ENCODE results near the gene ORAI3.
A peak's percentile ranks its signal among the peaks of the same experiment; 100 is the strongest.
"Not testable (repeated sequence)": the region's sequence is repeated elsewhere in the genome, so short reads cannot be mapped to it uniquely, and the experiment has no call there.

The ORAI3 gene

DNA sequence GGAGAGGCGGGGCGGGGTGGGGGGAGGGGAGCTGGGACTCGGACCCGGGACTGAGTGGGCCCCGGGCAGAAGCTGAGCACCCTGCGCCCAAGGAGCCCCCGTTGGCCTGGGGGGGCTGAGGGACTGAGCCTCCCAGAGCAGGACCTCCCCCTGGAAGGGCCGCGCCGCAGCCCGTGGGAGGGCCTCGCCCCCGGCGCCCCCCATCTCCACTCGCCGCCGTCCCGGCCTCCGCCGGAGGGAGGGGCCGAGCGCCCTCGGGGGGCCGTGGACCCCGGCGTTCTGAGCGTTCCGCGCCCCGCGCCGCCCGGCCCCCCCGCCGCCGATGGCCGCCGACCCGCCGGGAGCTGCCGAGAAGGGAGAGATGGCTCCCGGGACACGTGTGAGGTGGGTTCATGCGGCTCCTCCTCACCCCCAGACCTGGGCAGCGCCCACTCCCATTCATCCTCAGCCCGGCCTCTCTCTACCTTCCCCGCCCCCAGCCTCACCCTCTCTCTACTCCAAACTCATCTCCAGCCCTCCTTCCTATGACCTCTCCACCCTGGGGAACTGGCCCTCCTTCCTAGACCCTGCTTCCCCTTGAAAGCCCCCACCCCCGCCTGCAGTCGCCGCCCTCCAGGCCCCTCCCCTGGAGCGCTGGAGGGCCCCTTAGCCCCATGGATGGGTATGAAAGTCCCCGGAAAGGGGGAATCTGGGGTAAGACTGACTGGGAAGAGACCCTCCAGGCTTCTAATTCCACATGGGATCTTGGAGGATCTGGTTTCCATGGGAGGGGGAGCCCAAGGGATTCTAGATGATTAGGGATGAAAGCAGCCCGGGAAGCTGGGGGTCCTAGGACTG is 24.6 kb upstream of the ORAI3 start:
- DNase-seq = no peak

DNA sequence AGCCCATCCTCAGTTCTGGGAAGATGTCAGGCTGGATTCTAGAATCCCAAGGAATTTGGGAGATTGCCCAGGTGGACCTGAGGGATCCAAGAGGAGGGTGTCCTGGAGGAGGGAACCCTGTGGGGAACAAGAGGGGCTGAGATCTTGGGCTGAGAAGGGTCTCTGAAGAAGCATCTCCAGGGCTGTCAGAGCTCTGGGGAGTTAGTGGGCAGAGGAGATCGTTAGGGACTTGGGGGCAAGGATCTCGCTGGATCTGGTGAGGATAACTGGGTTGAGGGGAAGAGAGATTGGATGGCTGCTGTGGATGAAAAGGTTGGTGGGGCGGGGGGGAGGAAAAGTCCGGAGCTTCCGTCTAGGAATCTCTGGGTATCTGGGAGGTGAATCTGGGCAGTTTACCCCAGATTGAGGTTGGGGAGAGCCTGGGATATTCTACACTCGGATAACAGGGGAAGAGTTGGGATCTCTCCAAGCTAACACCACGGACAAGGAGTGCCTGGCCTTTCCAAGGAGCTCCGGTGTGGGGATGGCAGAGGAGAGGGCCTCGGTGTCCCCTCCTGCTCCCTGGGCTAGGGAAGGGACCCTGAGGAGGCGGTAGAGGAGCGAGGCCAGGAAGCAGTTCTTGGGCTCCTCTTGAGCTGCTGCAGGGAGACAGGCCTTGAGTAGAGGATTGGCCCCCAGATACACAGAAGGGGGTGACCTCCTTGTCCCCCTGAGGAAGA is 23.8 kb upstream of the ORAI3 start:
- DNase-seq = no peak

GRCh38 chr16:30925632-30925987 is 23.3 kb upstream of the ORAI3 start:
- no peak for DNase-seq

GRCh38 chr16:30925995-30926811 is 22.7 kb upstream of the ORAI3 start:
- no peak for DNase-seq

- no peak for DNase-seq
Observed at GRCh38 chr16:30926937-30927788, 21.7 kb upstream of the ORAI3 start.

- no peak for DNase-seq
Observed at GRCh38 chr16:30927789-30928378, 21.0 kb upstream of the ORAI3 start.

- no peak for DNase-seq
Observed at GRCh38 chr16:30928390-30928789, 20.5 kb upstream of the ORAI3 start.

DNA sequence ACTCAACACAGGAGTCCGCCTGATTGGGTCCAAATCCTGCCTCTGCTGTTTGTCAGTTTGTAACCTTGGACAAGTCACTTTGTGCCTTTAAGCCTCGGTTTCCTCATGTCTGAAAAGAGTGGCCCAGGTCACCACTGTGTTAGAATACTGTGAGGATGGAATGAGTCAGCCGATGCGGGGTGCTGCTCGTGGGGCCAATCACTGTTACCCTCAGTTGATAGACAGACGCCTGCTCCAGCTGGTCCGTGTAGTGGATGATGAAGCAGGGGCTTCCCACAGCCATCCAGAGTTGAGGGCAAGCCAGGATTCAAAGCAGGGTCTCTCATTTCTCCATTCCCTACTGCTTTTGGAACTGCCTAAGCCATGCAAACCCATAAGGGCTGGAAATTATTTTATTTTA is 19.7 kb upstream of the ORAI3 start:
- DNase-seq = no peak

DNA sequence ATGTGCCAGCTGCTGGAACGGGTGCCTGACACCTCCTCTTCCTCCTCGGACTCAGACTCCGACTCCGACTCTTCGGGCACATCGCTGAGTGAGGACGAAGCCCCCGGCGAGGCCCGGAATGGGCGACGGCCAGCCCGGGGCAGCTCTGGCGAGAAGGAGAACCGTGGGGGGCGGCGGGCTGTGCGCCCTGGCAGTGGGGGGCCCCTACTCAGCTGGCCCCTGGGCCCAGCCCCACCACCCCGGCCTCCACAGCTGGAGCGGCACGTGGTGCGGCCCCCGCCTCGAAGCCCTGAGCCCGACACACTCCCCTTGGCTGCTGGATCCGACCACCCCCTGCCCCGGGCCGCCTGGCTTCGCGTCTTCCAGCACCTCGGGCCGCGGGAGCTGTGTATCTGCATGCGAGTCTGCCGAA is 18.7 kb upstream of the ORAI3 start:
- no peak for DNase-seq

- no peak for DNase-seq
Observed at GRCh38 chr16:30931068-30931650, 17.7 kb upstream of the ORAI3 start.

DNA sequence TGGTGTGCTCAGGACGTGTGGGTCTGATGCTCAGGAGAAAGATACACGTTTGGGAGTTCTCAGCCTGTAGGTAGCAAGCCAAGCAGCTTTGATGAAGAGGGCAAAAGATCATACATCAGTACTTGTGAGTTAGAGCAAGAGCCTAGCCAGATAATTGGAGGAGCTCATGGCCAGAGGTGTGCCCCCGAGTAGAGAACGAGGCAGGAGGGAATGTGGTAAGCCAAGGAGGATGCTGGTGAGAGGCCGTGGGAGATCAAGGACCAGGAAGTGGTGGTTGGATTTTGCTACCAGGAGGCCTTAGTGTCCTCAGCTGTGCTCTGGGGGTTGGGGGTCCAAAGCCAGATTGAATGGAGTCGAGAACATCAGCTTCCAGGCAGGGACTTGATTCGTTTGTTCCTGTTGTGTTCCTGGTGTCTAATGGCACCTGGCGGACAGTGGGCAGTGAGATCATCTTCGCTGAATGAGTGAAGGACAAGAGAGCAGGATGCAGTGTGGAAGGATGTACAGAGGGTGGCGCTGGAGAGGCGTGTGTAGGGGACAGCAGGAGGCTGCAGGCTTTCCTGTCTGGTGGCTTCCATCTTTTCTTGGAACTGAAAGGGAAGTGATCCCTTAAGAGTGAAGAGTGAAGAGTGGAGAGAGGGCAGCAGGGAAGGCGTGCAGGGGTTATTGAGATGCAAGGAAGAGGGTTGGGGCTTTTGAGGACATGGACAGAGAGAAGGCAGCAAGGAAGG is 13.9 kb upstream of the ORAI3 start:
- DNase-seq = no peak

DNA sequence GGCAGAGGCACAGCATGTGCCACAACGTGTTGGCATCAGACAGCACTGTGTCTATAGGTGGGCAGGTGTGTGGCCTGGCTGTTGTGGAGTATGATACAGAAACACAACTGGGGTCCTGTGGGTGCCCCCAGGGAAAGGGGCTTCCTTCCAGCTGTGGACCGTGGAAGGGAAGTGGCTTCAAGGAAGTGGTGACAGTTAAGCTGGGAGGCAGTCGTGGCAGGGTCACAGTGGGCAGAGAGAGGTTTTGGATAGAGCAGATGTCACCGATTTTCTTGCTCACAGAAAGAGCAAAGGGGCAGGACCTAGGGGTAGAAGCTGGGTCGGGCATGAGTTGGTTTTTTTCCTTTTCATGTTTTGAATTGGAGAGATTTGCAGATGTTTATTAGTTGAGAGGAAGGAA is 11.2 kb upstream of the ORAI3 start:
- DNase-seq = no peak

GRCh38 chr16:30939571-30939970 is 9.3 kb upstream of the ORAI3 start:
- not testable (repeated sequence) for DNase-seq

DNA sequence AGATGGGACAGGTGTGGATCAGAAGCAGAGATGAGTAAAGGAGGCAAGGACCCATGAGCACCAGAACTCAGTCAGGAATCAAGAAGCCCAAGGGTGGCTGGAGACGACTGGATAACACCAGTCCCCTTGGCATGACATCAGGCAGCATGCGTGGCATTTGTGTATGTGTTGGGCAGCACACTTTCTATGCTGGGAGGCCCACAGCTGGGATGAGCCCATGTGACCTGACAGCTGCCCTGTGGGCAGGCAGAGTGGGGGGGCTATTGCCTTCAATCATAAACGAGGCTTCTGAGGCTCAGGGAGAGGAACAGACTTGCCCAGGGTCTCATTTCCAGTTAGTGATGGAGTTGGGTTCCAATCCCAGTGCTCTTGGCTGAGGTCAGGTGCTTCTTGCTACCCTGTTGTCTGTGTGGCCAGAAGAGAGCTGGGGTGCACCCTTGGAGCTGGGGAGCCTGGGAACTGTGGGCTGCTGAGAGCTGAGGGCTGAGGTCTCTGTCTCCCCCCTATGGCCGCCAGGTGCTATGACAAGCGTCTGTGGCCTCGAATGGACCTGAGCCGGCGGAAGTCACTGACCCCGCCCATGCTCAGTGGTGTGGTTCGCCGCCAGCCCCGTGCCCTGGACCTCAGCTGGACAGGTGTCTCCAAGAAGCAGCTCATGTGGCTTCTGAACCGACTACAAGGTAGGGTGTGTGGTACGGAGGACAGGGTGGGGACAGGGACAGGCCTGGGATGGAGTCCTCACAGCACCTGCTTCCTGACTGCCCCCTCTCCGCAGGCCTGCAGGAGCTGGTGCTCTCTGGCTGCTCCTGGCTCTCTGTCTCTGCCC is 7.1 kb upstream of the ORAI3 start:
- DNase-seq = peak; percentile 50

- no peak for DNase-seq
Observed at GRCh38 chr16:30942426-30942806, 6.5 kb upstream of the ORAI3 start.

DNA sequence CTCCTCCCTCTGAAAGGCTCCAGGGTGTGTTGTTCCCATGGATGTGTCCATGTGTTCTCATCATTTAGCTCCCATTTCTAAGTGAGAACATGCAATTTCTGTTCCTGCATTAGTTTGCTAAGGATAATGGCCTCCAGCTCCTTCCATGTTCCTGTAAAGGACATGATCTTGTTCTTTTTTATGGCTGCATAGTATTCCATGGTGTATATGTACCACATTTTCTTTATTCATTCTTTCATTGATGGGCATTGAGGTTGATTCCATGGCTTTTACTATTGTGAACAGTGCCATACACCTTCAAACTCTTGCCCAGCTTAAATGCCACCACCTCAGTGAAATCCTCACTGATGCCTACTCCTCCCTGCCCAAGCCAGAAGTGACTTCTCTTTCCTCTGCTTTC is 4.5 kb upstream of the ORAI3 start:
- DNase-seq = no peak

- DNase-seq = no peak
Observed at GRCh38 chr16:30946671-30947540, 2.0 kb upstream of the ORAI3 start.

- no peak for DNase-seq
Observed at GRCh38 chr16:30947541-30947858, 1.4 kb upstream of the ORAI3 start.
